D721Med (cell line): ENCODE results near the gene ENO2.
A peak's percentile ranks its signal among the peaks of the same experiment; 100 is the strongest.
"Not testable (repeated sequence)": the region's sequence is repeated elsewhere in the genome, so short reads cannot be mapped to it uniquely, and the experiment has no call there.

Source experiments
- DNase-seq: peaks from one replicate; pipeline ENCODE4 v3.0.0; 2011; ENCODE audit warnings: low spot score; ENCODE audit not compliant: insufficient read length
- FAIRE-seq: peaks from 2 replicates; lab custom pipeline; 2011; peaks lifted over from hg19 to GRCh38; lab: Jason Lieb, UNC
- TF ChIP-seq, protein P1 (sequence below): IDR thresholded peaks from 2 replicates; pipeline ENCODE4 v1.5.1; 2012; ENCODE audit warnings: mild to moderate bottlenecking, control low read depth; ENCODE audit not compliant: insufficient read depth; ENCODE audit errors: missing control alignments

The ENO2 gene

GRCh38 chr12:6914246-6914946, at the start of gene ENO2:
Gene ENO2 (plus strand): TSS chr12:6914580. CDS start chr12:6915833, 1,253 bp downstream.
- DNase-seq (peak; percentile 73), FAIRE-seq (no peak)
- TF ChIP-seq, protein P1, sequence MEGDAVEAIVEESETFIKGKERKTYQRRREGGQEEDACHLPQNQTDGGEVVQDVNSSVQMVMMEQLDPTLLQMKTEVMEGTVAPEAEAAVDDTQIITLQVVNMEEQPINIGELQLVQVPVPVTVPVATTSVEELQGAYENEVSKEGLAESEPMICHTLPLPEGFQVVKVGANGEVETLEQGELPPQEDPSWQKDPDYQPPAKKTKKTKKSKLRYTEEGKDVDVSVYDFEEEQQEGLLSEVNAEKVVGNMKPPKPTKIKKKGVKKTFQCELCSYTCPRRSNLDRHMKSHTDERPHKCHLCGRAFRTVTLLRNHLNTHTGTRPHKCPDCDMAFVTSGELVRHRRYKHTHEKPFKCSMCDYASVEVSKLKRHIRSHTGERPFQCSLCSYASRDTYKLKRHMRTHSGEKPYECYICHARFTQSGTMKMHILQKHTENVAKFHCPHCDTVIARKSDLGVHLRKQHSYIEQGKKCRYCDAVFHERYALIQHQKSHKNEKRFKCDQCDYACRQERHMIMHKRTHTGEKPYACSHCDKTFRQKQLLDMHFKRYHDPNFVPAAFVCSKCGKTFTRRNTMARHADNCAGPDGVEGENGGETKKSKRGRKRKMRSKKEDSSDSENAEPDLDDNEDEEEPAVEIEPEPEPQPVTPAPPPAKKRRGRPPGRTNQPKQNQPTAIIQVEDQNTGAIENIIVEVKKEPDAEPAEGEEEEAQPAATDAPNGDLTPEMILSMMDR = no peak

DNA sequence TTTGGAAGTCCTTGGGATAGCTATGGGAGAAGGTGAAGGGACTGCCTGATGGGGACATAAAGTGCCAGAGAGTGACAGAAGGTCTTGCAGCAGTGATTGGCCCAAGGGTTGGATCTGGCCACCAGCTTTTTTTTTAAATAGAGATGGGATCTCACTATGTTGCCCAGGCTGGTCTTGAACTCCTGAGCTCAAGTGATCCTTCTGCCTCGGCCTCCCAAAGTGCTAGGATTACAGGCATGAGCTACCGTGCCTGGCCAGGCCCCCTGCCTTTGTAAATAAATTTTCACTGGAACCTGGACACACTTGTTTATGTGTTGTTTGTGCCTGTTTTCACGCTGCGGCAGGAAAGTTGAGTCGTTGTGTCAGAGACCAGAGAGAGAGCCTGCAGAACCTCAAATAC, 49.1 kb upstream of the ENO2 start:
- not testable (repeated sequence) for FAIRE-seq

GRCh38 chr12:6866163-6866919, 48.0 kb upstream of the ENO2 start:
- TF ChIP-seq, protein P1 = no peak
- FAIRE-seq = no peak
- no peak for DNase-seq

More for the DNA sequence above, 49.1 kb upstream of the ENO2 start:
- DNase-seq = not testable (repeated sequence)

- TF ChIP-seq, protein P1 = no peak
- DNase-seq (no peak), FAIRE-seq (no peak)
Observed at GRCh38 chr12:6866920-6867412, 47.4 kb upstream of the ENO2 start.

DNA sequence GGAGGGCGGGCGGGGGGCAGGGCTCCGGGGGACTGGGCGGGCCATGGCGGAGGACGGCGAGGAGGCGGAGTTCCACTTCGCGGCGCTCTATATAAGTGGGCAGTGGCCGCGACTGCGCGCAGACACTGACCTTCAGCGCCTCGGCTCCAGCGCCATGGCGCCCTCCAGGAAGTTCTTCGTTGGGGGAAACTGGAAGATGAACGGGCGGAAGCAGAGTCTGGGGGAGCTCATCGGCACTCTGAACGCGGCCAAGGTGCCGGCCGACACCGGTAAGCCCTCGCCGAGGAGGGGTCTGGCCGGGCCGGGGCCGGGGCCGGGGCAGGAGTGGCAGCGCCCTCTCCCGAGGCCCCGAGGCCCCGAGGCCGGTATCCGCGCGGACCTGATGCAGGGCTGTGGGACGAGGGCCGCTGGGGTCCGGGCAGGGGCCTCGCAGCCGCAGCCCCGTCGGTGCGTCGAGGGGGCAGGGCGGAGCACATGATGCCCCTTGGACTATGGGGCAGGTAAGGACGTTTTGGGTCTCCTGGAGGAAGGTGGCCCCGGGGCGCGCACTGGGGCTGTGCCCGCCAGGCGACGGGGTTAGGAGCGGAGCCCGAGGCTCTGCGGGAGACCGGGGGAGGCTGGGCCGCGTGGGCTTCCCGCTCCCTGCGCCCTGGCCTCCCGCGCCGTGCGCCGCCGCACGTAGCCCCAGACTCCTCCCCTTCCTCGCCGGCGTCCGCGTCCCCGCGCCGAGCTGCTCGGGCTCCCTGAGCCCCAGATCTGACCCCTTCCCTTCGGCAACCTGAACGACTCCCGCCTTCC, 46.8 kb upstream of the ENO2 start, which contains the start of gene TPI1:
Gene TPI1 (plus strand): TSS at position 119 of the 798 bp plus-strand sequence. CDS start 36 bp downstream, at position 155.
- TF ChIP-seq, protein P1 = no peak
- DNase-seq = peak; percentile 91
- FAIRE-seq = no peak

DNA sequence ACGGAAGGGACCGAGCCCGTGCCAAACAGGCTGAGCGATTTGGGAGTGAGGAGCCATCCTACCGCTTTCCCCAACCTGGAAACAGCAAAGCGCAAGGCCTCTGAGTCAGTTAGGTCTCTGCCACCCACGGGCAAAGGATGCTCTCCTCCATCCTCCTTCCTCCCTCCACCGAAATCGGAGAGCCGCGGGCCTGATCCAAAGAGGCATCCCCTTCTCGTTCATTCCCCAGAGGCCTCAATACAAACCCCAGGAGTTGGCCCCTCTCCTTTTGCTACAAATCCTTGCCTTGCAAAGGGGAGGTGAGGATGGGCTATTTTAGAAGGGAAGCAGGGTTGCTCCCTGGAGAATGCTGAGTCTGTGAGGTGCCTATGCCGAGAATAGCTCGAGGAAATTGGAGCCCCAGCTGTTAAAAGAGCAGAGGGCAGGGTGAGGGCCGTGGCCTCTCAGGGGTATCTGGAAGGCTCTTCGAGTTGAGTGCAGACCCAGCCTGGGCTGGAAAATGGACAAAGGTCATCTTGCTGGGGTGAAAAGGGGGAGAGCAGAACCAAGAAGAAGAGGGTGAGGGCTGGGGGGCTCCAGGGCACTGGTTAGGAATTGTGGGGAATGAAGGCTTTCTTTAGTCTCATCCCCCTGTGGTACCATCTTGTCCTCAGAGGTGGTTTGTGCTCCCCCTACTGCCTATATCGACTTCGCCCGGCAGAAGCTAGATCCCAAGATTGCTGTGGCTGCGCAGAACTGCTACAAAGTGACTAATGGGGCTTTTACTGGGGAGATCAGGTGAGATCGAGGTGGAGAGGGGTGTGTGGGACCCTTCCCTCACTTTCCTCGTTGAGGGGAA, 46.0 kb upstream of the ENO2 start:
- FAIRE-seq = no peak
- TF ChIP-seq, protein P1 = peak; percentile 27
- no peak for DNase-seq
